ENCODE results near the gene OLA1.

GRCh38 chr2:174218773-174219172 is 29.6 kb downstream of the OLA1 start:
- TF ChIP-seq RFX5 (IDR thresholded peaks at IDR 0.05; ENCODE audit: low read length) = no peak
- TF ChIP-seq, protein P1, sequence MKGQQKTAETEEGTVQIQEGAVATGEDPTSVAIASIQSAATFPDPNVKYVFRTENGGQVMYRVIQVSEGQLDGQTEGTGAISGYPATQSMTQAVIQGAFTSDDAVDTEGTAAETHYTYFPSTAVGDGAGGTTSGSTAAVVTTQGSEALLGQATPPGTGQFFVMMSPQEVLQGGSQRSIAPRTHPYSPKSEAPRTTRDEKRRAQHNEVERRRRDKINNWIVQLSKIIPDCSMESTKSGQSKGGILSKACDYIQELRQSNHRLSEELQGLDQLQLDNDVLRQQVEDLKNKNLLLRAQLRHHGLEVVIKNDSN (IDR thresholded peaks at IDR 0.05; ENCODE audit: borderline replicate concordance, low read depth) = no peak
- no peak for TF ChIP-seq RCOR1 (IDR thresholded peaks at IDR 0.05; ENCODE audit: low read length)
- no peak for TF ChIP-seq GATA2 (CRISPR knock-in tag; IDR thresholded peaks at IDR 0.05)
- TF ChIP-seq CTCF (IDR thresholded peaks at IDR 0.05) = no peak
- TF ChIP-seq POLR2AphosphoS5 (IDR thresholded peaks at IDR 0.05; ENCODE audit: low read depth, low read length) = no peak
- no peak for TF ChIP-seq GABPA (IDR thresholded peaks at IDR 0.05; ENCODE audit: low read depth)
- TF ChIP-seq, protein P2, sequence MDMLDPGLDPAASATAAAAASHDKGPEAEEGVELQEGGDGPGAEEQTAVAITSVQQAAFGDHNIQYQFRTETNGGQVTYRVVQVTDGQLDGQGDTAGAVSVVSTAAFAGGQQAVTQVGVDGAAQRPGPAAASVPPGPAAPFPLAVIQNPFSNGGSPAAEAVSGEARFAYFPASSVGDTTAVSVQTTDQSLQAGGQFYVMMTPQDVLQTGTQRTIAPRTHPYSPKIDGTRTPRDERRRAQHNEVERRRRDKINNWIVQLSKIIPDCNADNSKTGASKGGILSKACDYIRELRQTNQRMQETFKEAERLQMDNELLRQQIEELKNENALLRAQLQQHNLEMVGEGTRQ (IDR thresholded peaks at IDR 0.05; ENCODE audit: borderline replicate concordance, low read depth, low read length) = no peak
- no peak for TF ChIP-seq SIN3A (IDR thresholded peaks at IDR 0.05; ENCODE audit: borderline replicate concordance, low read depth, low read length)
- TF ChIP-seq, protein P3, sequence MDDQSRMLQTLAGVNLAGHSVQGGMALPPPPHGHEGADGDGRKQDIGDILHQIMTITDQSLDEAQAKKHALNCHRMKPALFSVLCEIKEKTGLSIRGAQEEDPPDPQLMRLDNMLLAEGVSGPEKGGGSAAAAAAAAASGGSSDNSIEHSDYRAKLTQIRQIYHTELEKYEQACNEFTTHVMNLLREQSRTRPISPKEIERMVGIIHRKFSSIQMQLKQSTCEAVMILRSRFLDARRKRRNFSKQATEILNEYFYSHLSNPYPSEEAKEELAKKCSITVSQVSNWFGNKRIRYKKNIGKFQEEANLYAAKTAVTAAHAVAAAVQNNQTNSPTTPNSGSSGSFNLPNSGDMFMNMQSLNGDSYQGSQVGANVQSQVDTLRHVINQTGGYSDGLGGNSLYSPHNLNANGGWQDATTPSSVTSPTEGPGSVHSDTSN (IDR thresholded peaks at IDR 0.05) = no peak
- no peak for TF ChIP-seq MXI1 (IDR thresholded peaks at IDR 0.05; ENCODE audit: low read depth, low read length)
- no peak for TF ChIP-seq TAF1 (IDR thresholded peaks at IDR 0.05; ENCODE audit: borderline replicate concordance, low read depth, low read length)
- no peak for TF ChIP-seq ZBTB33 (IDR thresholded peaks at IDR 0.05; ENCODE audit: borderline replicate concordance, low read depth)
